PC-3 (cell line): Measurements from ENCODE around the gene EPB41L1. TPM values are rescaled to one million over a fixed set of nuclear protein-coding genes. Genes with fewer than 3 reads are reported as not detected.

ENCODE experiments used
- ATAC-seq: fragments of 200-7000 bp; cut with Tn5 transposase; 2 replicates; pipeline ENCODE4 v1.9.1; 2020; ENCODE audit warnings: mild to moderate bottlenecking, moderate library complexity
- BruUV-seq: library from RNA; stranded (reverse); fragments of 400-500 nt; replicated peaks from 2 replicates; lab custom pipeline; 2021; lab: Mats Ljungman, UMichigan
- CTCF ChIA-PET: fragments of 300-600 bp; sonication (Branson Sonifier 250); formaldehyde crosslinking; loops from one replicate; lab custom pipeline; 2022; ENCODE audit warnings: antibody characterized with exemption; lab: Charles Lee
- POLR2A ChIA-PET: fragments of 300-600 bp; sonication (Branson Sonifier 250); formaldehyde crosslinking; loops from one replicate; lab custom pipeline; 2022; ENCODE audit warnings: antibody characterized with exemption; ENCODE audit not compliant: unreplicated experiment; lab: Charles Lee
- DNase-seq: peaks from one replicate; pipeline ENCODE4 v3.0.0-alpha.2; 2015
- H2AFZ ChIP-seq: fragments of 300-600 bp; sonication (generic); 2 replicates; pipeline ENCODE4 v1.6.0; 2016; ENCODE audit warnings: antibody characterized with exemption, low read length
- H3F3A ChIP-seq: fragments of 300-600 bp; sonication (generic); one replicate; pipeline ENCODE4 v1.6.0; 2017; ENCODE audit warnings: antibody characterized with exemption, low read length, control low read depth, mild to moderate bottlenecking; ENCODE audit not compliant: unreplicated experiment
- H3K27ac ChIP-seq: fragments of 300-600 bp; sonication (generic); 2 replicates; pipeline ENCODE4 v1.5.1; 2016; ENCODE audit warnings: mild to moderate bottlenecking, low read length
- H3K27me3 ChIP-seq: fragments of 300-600 bp; sonication (generic); 2 replicates; pipeline ENCODE4 v1.6.1; 2016; ENCODE audit warnings: low read length, mixed read lengths
- H3K36me3 ChIP-seq: fragments of 300-600 bp; sonication (generic); 2 replicates; pipeline ENCODE4 v1.6.1; 2016; ENCODE audit warnings: low read depth, mixed run types, low read length, mixed read lengths
- H3K4me1 ChIP-seq: fragments of 300-600 bp; sonication (generic); 2 replicates; pipeline ENCODE4 v1.5.1; 2016; ENCODE audit warnings: low read length; ENCODE audit not compliant: insufficient read depth
- H3K4me2 ChIP-seq: fragments of 300-600 bp; sonication (generic); 2 replicates; pipeline ENCODE4 v1.6.0; 2016; ENCODE audit warnings: low read length
- H3K4me3 ChIP-seq: fragments of 300-600 bp; sonication (generic); 2 replicates; pipeline ENCODE4 v1.5.1; 2016; ENCODE audit warnings: mild to moderate bottlenecking, low read length, mixed read lengths
- H3K79me2 ChIP-seq: fragments of 300-600 bp; sonication (generic); 2 replicates; pipeline ENCODE4 v1.6.1; 2017; ENCODE audit warnings: low read length, mixed read lengths
- H3K9ac ChIP-seq: fragments of 300-600 bp; sonication (generic); 2 replicates; pipeline ENCODE4 v1.6.0; 2016; ENCODE audit warnings: mild to moderate bottlenecking, low read length
- H3K9me2 ChIP-seq: fragments of 300-600 bp; sonication (generic); replicated peaks from 2 replicates; pipeline ENCODE4 v1.6.1; 2016; ENCODE audit warnings: mixed run types, low read length, mixed read lengths
- H3K9me3 ChIP-seq: fragments of 300-600 bp; sonication (generic); 2 replicates; pipeline ENCODE4 v1.6.1; 2016; ENCODE audit warnings: low read length, mixed read lengths
- H4K20me1 ChIP-seq: fragments of 300-600 bp; sonication (generic); 2 replicates; pipeline ENCODE4 v1.6.1; 2016; ENCODE audit warnings: low read length, mixed read lengths
- CTCF ChIP-seq: fragments of 300-600 bp; sonication (generic); conservative IDR thresholded peaks from 2 replicates; pipeline ENCODE4 v1.5.1; 2017; ENCODE audit warnings: antibody characterized with exemption, low read depth, mild to moderate bottlenecking, low read length
- EZH2 ChIP-seq: fragments of 300-600 bp; sonication (generic); IDR thresholded peaks from one replicate; pipeline ENCODE4 v1.6.1; 2017; ENCODE audit warnings: antibody characterized with exemption, mild to moderate bottlenecking, low read length; ENCODE audit not compliant: unreplicated experiment
- EZH2phosphoT487 ChIP-seq: fragments of 300-600 bp; sonication (generic); IDR thresholded peaks from 2 replicates; pipeline ENCODE4 v1.6.1; 2018; ENCODE audit warnings: mild to moderate bottlenecking, antibody characterized with exemption, low read length, borderline replicate concordance
- intact Hi-C: fragments of 100-400 bp; cut with micrococcal nuclease; formaldehyde crosslinking; loops from 2 replicates; pipeline ENCODE4 v1.9.0; 2023
- total RNA-seq: library from RNA; depleted of rRNA; stranded (reverse); fragments of >200 nt; gene quantifications from 2 replicates; pipeline ENCODE4 v1.2.3, GENCODE V29; 2014

Gene EPB41L1
- total RNA-seq, 1 experiment from 2014 or later: 48.2 TPM

- CTCF ChIA-PET: interaction anchor here (0.6 kb wide), 1 partner anchor 396 kb away, joined by 4 read pairs; no protein-coding TSS in a partner anchor
- TF ChIP-seq CTCF (no peak), EZH2phosphoT487 (no peak), EZH2 (no peak)
- H3K9me3 ChIP-seq: no peaks in the 10 kb centered on the region
- POLR2A ChIA-PET: no interaction called here
- H3K36me3 ChIP-seq: peaks cover 65% of the 10 kb centered on the region
- H3K4me3 ChIP-seq: no peak overlapping the region
- H3K79me2 ChIP-seq: peaks cover 28% of the 10 kb centered on the region
- no peak overlapping the region for H2AFZ ChIP-seq
- H3K27ac ChIP-seq: no peak overlapping the region
- H3K4me1 ChIP-seq: 0 out of 2 replicates have a peak, but pooled peaks cover 2% of the 10 kb centered on the region
- H3K9me2 ChIP-seq: no peaks in the 10 kb centered on the region
- H3K9ac ChIP-seq: no peak overlapping the region
- DNase-seq (no peak), ATAC-seq (no peak)
- H3K27me3 ChIP-seq: no peaks in the 10 kb centered on the region
- H4K20me1 ChIP-seq: no peaks in the 10 kb centered on the region
- no peak overlapping the region for H3K4me2 ChIP-seq
- intact Hi-C loops: no loop called here
- BruUV-seq: no TSS peak
- H3F3A ChIP-seq: no peaks in the 10 kb centered on the region
Measured at GRCh38 chr20:36246401-36246800, 91.9 kb downstream of the EPB41L1 start.

- Histone ChIP-seq H3K4me2 (no peak overlapping the region), H3K27me3 (no peaks in the 10 kb centered on the region), H3F3A (no peaks in the 10 kb centered on the region), H3K27ac (no peak overlapping the region), H4K20me1 (no peaks in the 10 kb centered on the region), H3K79me2 (peaks cover 21% of the 10 kb centered on the region; the same call in 1 of the 2 replicates), H3K9me3 (no peaks in the 10 kb centered on the region), H3K4me3 (no peak overlapping the region), H3K9ac (no peak overlapping the region), H3K36me3 (peaks cover 64% of the 10 kb centered on the region), H3K9me2 (no peaks in the 10 kb centered on the region), H3K4me1 (0 out of 2 replicates have a peak, but pooled peaks cover 2% of the 10 kb centered on the region), H2AFZ (no peak overlapping the region)
- no TSS peak for BruUV-seq
- peak; percentile 97 for ATAC-seq
- ChIA-PET POLR2A (no interaction called here), CTCF (interaction anchor here (1.0 kb wide), 1 partner anchor 46 kb away, joined by 4 read pairs; no protein-coding TSS in a partner anchor)
- DNase-seq: peak; percentile 46
- intact Hi-C loops: loop anchor here (1.0 kb wide), 1 partner anchor 187 kb away; no protein-coding TSS in a partner anchor
- TF ChIP-seq CTCF (no peak), EZH2phosphoT487 (no peak), EZH2 (no peak)
Measured at GRCh38 chr20:36248836-36249235, 94.3 kb downstream of the EPB41L1 start.

- Histone ChIP-seq H3K79me2 (peaks cover 21% of the 10 kb centered on the region; the same call in 1 of the 2 replicates), H4K20me1 (no peaks in the 10 kb centered on the region), H3K9me3 (no peaks in the 10 kb centered on the region), H3K9ac (no peak overlapping the region), H3K9me2 (no peaks in the 10 kb centered on the region), H3K27ac (no peak overlapping the region), H3K4me3 (no peak overlapping the region), H3F3A (no peaks in the 10 kb centered on the region), H3K36me3 (peaks cover 63% of the 10 kb centered on the region), H3K4me1 (0 out of 2 replicates have a peak, but pooled peaks cover 2% of the 10 kb centered on the region), H2AFZ (no peak overlapping the region), H3K27me3 (no peaks in the 10 kb centered on the region), H3K4me2 (no peak overlapping the region)
- intact Hi-C loops: loop anchor here (1.0 kb wide), 1 partner anchor 187 kb away; no protein-coding TSS in a partner anchor
- no TSS peak for BruUV-seq
- TF ChIP-seq EZH2 (no peak), EZH2phosphoT487 (no peak), CTCF (no peak)
- ChIA-PET POLR2A (no interaction called here), CTCF (no interaction called here)
- ATAC-seq (no peak), DNase-seq (no peak)
Measured at GRCh38 chr20:36249450-36249849, 94.9 kb downstream of the EPB41L1 start.
